Neural cell (in vitro differentiated cells): Measurements from ENCODE around the gene CXCR5.

Experiments
- CTCF ChIP-seq: fragments of 450-650 bp; IDR thresholded peaks from 2 replicates; pipeline ENCODE4 v1.5.1; 2014; ENCODE audit warnings: antibody characterized with exemption, mild to moderate bottlenecking, moderate library complexity; ENCODE audit not compliant: poor library complexity, severe bottlenecking
- EP300 ChIP-seq: fragments of 450-650 bp; conservative IDR thresholded peaks from 2 replicates; pipeline ENCODE4 v1.6.1; 2014; ENCODE audit warnings: antibody characterized with exemption, mild to moderate bottlenecking, moderate library complexity; ENCODE audit not compliant: poor library complexity, severe bottlenecking
- EZH2 ChIP-seq: fragments of 200-600, 300-800 bp; shearing (Covaris generic), sonication (generic); IDR thresholded peaks from 2 replicates; pipeline ENCODE4 v1.6.1; 2014; ENCODE audit warnings: antibody characterized with exemption, low read length, borderline replicate concordance, mild to moderate bottlenecking; ENCODE audit not compliant: insufficient read depth, poor library complexity, severe bottlenecking
- POLR2AphosphoS5 ChIP-seq: IDR thresholded peaks from 2 replicates; pipeline ENCODE4 v1.6.1; 2012
- REST ChIP-seq: IDR thresholded peaks from 2 replicates; pipeline ENCODE4 v1.6.1; 2012; ENCODE audit warnings: borderline replicate concordance
- SMC3 ChIP-seq: fragments of 450-650 bp; conservative IDR thresholded peaks from 2 replicates; pipeline ENCODE4 v1.6.1; 2014; ENCODE audit warnings: antibody characterized with exemption, mild to moderate bottlenecking, moderate library complexity; ENCODE audit not compliant: poor library complexity
- TAF1 ChIP-seq: IDR thresholded peaks from 2 replicates; pipeline ENCODE4 v1.6.1; 2012; ENCODE audit warnings: low read depth

- TF ChIP-seq REST, result no peak
- TF ChIP-seq CTCF, result no peak
- no peak for TF ChIP-seq POLR2AphosphoS5
- TF ChIP-seq EZH2, result no peak
- TF ChIP-seq TAF1, result no peak
- no peak for TF ChIP-seq SMC3
- TF ChIP-seq EP300, result no peak
Observed at GRCh38 chr11:118873804-118874203, 9.9 kb upstream of the CXCR5 start.
